Measurements from ENCODE around the gene GDF9.

GRCh38 chr5:132830436-132831094 is 35.7 kb downstream of the GDF9 start, which contains the start of gene SHROOM1:
- TF ChIP-seq CTCF (conservative IDR thresholded peaks at IDR 0.05 in 1 of 2, IDR thresholded peaks at IDR 0.05 in 1 of 2; ENCODE audit: extremely low read depth in 1 of 2, insufficient read depth in 1 of 2, low read depth in 1 of 2, low read length in 2 of 2) (no peak), EZH2 (IDR thresholded peaks at IDR 0.05; ENCODE audit: borderline replicate concordance, low read length) (no peak)

All from mammary epithelial cell (primary cell).